Muscle of arm (tissue), 12 donors: ENCODE data around the gene CDIP1. TPM values are rescaled to one million over a fixed set of nuclear protein-coding genes. Genes with fewer than 3 reads are reported as not detected.

Experiments
- DNase-seq: peaks from one replicate; pipeline ENCODE4 v3.0.0-alpha.2; 2013
- polyA plus RNA-seq, 12 donors: library from polyadenylated mRNA; unstranded; fragments of 120-200 nt; gene quantifications; one replicate each; pipeline ENCODE4 v1.2.1, GENCODE V29; 2013; ENCODE audit not compliant: insufficient read length in 12 of 12

The CDIP1 gene
- polyA plus RNA-seq, 12 donors, result 24.5 to 52.4 (median 34.6) TPM; not detected in 1

DNA sequence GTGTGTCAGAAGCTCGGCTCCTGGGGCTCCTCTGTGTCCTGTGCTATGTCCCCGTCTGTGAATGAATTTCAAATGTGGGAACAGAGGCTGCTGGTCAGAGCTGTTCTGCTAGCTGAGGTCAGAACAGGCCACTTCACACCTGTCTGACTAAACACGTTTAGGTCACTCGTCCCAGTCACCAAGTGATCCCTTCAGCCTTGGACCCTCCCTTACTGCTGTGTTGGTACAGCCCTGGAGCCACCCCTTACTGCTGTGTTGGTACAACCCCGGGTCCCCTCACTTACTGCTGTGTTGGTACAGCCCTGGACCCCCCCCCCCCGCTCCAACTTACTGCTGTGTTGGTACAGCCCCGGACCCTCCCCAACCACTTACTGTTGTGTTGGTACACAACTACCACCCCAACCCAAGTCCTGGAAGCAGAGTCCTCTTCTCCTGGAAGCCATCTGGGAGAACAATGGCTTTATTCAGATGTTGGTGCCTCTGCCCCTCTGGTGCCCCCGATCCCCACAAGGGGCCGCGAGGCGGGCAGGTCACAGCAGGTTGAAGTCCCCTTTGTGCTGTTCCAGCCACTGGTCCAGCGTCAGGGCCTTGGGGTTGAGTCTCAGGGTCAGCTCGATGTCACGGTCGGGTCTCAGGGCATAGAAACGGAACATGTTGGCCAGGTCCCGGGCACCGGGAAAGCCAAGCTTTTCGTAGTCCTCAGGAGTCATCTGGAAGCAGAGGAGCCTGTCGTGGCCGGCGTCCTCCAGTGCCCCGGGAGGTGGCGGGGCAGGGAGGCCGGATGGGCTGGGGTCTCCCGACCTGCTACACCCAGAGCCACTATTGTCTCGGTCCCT is 77.1 kb downstream of the CDIP1 start:
- DNase-seq, result no peak

DNA sequence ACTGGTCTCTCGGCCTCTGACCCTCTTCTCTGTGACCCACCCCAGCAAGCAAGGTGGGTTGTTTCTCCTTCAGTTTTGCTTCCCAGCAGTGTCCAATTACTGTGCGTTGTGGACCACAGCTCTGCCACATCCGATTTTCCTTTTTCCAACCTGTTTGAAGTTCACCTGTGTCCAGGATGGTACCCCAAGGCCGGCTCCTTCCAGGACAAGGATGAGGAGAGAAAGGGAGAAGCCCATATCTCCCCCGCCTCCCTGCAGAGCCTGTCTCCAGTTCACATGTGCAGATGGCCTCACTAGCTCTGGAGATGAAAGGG is 77.7 kb downstream of the CDIP1 start:
- no peak for DNase-seq

Other genes with a start within 250 kb of the CDIP1 start
- gene GLIS2, start 222.7 kb downstream of the CDIP1 start, polyA plus RNA-seq, result 10 to 100 TPM in 11 of 12 donors, not detected in 1; 13.6 to 35.0 (median 19.8) TPM
- 10 to 100 TPM in 10 of 12 donors, not detected in 2; 16.3 to 28.6 (median 20.4) TPM for gene PAM16, start 187.5 kb downstream of the CDIP1 start, polyA plus RNA-seq
- 10 to 100 TPM in 5 of 12 donors, 1 to 10 TPM in 6, not detected in 1; 6.2 to 22.1 (median 9.9) TPM for gene VASN, start 166.9 kb downstream of the CDIP1 start, polyA plus RNA-seq
- gene CORO7, start 122.2 kb downstream of the CDIP1 start, polyA plus RNA-seq, result 10 to 100 TPM in 11 of 12 donors, not detected in 1; 15.7 to 26.2 (median 20.7) TPM
- gene DNAJA3, start 112.9 kb downstream of the CDIP1 start, polyA plus RNA-seq, result 10 to 100 TPM in 11 of 12 donors, not detected in 1; 24.7 to 31.6 (median 29.0) TPM
- gene NMRAL1, start 64.1 kb downstream of the CDIP1 start, polyA plus RNA-seq, result 10 to 100 TPM in 10 of 12 donors, not detected in 2; 11.0 to 36.3 (median 14.7) TPM
- gene HMOX2, start 62.4 kb downstream of the CDIP1 start, polyA plus RNA-seq, result 10 to 100 TPM in 11 of 12 donors, not detected in 1; 30.4 to 52.1 (median 37.3) TPM
- gene C16orf96, start 17.6 kb upstream of the CDIP1 start, polyA plus RNA-seq, result 1 to 10 TPM in 1 of 12 donors, under 1 TPM in 9, not detected in 2; 0.32 to 1.1 (median 0.57) TPM
- 10 to 100 TPM in 11 of 12 donors, not detected in 1; 11.2 to 44.0 (median 15.0) TPM for gene UBALD1, start 76.1 kb upstream of the CDIP1 start, polyA plus RNA-seq
- 10 to 100 TPM in 11 of 12 donors, not detected in 1; 25.3 to 60.5 (median 33.1) TPM for gene MGRN1, start 86.1 kb upstream of the CDIP1 start, polyA plus RNA-seq
- gene NUDT16L1, start 154.8 kb upstream of the CDIP1 start, polyA plus RNA-seq, result 10 to 100 TPM in 11 of 12 donors, not detected in 1; 13.6 to 55.0 (median 21.2) TPM
- 10 to 100 TPM in 9 of 12 donors, 1 to 10 TPM in 2, not detected in 1; 8.3 to 20.2 (median 12.7) TPM for gene ANKS3, start 195.5 kb upstream of the CDIP1 start, polyA plus RNA-seq
- 10 to 100 TPM in 1 of 12 donors, 1 to 10 TPM in 4, under 1 TPM in 6, not detected in 1; 0.78 to 13.1 (median 0.99) TPM for gene DNAAF8, start 195.8 kb upstream of the CDIP1 start, polyA plus RNA-seq
- gene ZNF500, start 228.4 kb upstream of the CDIP1 start, polyA plus RNA-seq, result 10 to 100 TPM in 4 of 12 donors, 1 to 10 TPM in 7, not detected in 1; 6.6 to 13.9 (median 9.8) TPM
- 10 to 100 TPM in 1 of 12 donors, not detected in 11; 14.2 TPM for gene SEPTIN12, start 249.6 kb upstream of the CDIP1 start, polyA plus RNA-seq